SH-SY5Y (cell line): ENCODE measurements around the gene RIMS1.

ENCODE experiments used
- GATA2 ChIP-seq: IDR thresholded peaks from 2 replicates; pipeline ENCODE4 v1.6.1; 2011; ENCODE audit warnings: mild to moderate bottlenecking, low read depth, low read length
- GATA3 ChIP-seq: IDR thresholded peaks from 2 replicates; pipeline ENCODE4 v1.6.1; 2011; ENCODE audit warnings: low read depth, mild to moderate bottlenecking, low read length, moderate library complexity

GRCh38 chr6:72440611-72441010 is 554.3 kb downstream of the RIMS1 start:
- TF ChIP-seq GATA2 (no peak), GATA3 (no peak)
